Measurements from ENCODE around the gene ARF6.
"Not testable (repeated sequence)": the region's sequence is repeated elsewhere in the genome, so short reads cannot be mapped to it uniquely, and the experiment has no call there.

ARF6 gene

DNA sequence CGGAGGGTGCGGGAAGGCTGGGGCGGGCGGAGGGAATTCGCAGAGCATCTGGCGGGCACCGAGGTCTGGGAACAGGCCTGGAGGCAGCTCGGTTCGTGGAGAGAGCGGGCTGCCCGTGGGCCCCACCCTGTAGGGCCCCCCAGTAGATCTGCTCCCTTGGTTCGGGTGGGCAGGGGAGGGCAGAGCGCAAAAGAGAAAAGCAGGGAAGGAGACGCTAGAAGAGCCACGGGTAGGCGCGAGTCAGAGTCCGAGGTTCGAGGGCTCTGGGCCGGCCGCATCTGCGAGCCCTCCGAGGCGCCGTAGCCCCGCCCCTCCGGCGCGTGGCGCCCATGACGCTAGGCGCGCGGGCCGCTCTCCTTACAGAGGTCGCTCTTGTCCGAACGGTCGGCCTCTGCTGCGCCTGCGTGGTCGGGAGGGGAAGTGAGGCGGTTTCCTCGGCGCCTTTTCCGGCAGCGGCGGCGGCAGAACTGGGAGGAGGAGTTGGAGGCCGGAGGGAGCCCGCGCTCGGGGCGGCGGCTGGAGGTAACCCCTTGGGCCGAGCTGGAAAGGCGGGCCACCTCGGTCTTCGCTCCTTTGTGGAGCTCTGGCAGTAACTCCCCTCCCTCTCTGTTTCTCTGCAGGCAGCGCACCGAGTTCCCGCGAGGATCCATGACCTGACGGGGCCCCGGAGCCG is at the start of gene ARF6:
Gene ARF6, plus strand, starts transcription at position 447 of the 673 bp plus-strand sequence. CDS start 655 bp downstream, outside the sequence.
- DNase-seq (ENCODE audit: low read depth in 2 of 2): peak; percentile 93

DNA sequence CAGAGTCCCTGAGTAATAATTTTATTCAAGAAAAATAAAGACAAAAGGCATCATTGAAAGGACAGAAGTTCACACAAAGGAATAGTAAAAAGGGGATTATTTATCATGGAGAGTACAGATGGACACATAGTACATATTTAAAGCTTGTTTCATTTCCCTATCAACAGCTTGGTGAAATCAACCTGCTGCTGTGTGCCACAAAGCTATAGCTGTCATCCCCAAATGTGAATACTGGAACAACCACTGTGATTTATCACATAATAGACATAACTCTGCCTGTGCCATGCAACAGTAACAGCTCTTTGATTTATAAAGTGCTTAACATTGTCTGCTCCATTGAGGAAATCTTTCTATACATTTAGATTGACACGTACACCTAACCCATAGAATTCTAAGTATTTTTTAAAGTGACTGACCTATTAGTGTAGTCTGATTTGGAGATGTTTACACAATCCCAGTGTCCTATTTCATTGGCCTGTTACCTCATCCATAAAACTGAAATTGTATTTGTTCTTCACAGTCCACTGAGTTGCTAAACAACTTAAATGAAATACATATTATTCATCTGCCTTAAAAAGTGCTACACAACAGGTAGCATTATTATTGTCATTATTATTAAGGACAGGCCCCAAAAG is 43.6 kb upstream of the ARF6 start:
- DNase-seq (ENCODE audit: low read depth in 2 of 2): no peak

DNA sequence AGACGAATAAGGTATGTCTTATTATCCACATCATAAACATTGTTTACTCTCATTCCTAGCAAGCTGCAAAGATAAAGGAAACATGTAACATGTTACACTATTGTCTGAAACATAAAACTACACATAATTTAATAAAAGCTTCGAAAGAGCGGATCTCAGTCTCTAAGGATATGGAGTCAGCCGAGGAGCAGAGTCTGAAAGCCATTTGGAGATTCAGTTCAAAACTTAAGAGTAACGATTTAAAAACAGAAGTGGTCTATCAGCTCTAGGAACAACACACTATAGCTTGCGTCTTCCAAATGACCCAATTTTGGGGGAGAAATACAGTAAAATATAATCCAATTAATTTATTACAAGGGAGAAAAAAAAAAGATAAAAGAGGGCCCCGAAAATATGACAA is 41.1 kb upstream of the ARF6 start:
- DNase-seq (ENCODE audit: low read depth in 2 of 2): no peak

DNA sequence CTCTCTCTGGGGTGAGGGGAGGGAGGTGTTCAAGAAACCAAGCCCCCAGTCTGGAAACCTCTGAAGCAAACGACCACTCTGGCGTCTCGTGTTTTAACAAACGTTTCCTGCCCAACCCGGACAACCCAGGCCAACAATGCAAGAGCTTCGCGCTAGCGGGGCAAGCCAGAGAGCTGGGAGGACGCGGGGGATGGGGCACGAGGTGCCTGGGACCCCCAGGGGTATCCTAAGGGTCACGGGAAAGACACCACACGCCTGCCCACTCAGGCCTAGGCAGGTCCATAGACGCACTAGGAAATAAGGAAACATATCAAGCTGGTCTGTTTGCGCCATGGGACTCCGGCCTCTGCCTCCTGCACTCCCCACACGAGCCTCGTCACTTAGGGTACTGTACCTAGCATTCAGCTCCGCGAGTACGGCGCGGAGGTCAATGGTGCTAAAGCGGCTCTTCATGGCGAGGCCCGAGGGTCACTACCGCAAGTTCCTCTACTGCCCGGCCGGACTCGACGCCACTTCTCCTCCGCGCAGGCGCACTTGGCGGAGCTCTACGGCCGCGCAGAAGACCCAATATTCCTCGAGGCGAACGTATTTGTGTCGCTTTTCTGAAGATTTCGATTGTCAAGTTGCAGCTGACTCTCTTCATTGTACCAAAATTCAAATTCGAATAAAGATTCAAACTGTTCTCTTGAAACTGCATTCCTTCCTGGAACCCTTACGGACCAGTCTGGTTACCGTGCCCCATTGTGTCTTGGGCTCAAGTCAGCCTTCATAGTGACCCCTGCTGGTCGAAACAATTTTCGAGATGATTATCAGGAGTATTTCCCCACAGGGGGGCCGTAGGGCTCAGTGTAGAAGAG is 40.4 kb upstream of the ARF6 start, which contains the start of gene NEMF:
Gene NEMF, minus strand, starts transcription at position 488 of the 857 bp plus-strand sequence. Its CDS starts 35 bp downstream, at position 453.
- peak; percentile 56 to 64 for DNase-seq (ENCODE audit: low read depth in 2 of 2)

DNA sequence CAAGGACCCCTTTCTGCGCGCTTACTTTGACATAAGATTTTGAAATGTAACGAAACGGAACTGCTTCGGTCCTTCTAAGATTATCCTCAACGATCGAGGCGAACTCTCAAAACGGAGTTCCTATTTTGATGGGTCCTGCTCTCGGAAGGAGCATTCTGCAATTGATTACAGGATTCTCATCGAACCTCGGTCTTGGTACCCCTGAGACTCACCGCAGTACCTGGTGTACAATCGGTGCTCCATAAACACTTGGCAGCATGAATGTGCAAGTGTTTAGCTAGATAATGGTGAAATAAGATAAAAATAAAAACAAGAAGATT is 39.8 kb upstream of the ARF6 start:
- DNase-seq (ENCODE audit: low read depth in 2 of 2): no peak

DNA sequence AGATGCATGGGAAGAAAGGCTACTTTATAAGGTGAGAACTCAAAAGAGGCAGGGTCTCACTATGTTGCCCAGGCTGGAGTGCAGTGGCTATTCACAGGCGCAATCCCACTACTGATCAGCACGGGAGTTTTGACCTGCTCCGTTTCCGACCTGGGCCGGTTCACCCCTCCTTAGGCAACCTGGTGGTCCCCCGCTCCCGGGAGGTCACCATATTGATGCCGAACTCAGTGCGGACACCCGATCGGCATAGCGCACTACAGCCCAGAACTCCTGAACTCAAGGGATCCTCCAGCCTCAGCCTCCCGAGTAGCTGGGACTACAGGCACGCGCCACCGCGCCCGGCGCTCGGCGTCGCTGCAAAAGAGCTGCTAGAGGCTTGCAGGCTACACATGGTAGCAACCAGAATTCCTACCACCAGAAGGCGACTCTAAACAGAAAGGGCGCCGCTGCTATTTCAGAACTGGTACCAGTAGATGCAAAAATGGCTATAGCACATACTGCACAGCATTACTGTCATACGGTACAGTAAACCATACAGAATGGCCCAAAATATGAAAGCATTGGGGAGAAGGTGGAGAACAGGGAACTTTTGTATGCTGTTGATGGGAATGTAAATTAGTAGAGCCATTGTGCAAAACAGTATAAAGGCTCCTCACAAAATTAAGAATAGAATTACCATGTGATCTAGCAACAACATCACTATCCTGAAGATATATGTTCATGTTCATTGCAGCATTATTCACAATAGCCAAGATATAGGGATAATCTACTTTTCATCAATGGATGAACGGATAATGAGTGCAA is 39.1 kb upstream of the ARF6 start:
- DNase-seq (ENCODE audit: low read depth in 2 of 2): peak; percentile 39

DNA sequence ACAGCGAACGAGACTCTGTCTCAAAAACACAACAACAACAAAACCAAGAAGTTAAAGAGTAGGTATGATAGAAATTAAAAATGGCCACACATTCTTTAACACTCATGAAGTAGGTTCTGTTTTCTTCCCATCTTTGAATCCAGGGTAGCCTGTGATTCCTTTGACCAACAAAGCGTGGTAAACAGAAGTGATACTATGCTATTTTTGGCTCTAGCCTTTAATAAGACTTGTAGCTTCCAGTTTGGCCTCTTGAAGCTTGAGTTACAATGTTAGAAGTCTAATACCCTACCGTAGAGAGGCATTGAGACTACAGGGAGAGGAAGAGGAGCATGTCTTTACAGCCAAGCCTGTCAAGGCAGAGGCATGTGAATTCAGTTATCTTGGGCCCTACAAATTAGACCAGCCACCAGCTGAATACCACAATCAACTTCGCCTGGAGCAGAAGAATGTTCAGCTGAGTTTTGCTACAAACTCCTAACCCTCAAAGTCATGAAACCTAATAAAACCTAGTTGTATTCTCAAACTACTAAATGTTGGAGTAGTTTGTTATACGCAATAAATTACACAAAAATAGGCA is 35.4 kb upstream of the ARF6 start:
- no peak for DNase-seq (ENCODE audit: low read depth in 2 of 2)

DNA sequence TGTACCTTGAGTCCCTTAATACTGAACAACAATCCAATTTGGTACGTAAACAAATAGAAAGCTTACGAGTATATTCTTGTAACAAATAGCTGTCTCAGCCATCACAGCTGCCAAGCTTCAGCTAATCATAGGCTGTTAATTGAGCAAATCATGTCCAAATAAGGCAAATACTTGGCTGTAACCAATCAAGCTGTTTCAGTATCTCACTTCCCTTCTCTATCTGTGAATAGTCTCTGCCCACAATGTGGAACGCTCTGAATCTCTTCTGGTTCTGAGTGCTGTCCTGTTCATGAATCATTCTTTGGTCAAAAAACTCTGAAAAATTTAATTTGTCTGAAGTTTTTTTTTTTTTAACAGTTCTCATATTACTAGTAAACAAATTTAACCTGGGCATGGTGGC is 34.5 kb upstream of the ARF6 start:
- no peak for DNase-seq (ENCODE audit: low read depth in 2 of 2)

DNA sequence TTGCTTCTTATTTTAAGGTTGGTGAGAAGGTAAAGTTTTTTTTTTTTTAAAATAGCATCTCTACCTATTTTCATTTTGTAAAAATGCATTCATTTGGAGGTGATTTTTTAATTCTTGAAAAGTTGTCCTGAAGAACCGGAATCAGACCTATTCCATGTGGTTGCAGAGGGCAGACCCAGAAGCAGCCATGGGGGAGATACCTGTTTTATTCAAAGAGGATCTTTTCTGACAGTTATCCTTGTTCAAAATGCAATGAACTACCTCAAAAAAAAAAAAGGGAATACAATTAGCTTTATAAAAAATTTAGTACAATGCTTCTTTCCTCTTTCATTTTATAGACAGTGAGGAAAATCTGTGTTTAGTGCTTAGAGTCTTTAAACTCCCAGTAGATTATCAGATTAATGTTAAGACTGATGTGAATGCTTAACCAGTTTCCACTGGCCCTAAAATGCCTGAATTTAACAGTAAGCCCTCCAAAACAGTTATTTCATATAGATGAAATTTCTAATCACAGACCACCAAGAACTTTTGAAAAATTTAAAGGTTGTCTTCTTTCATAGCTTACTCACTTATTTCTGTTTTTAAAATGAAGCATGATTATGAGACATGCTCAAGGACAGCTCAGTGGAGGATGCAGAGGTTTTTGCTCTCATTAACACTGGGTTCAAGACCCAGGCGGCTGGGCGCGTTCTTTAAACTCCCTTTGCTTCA is 31.7 kb upstream of the ARF6 start:
- DNase-seq (ENCODE audit: low read depth in 2 of 2): no peak

DNA sequence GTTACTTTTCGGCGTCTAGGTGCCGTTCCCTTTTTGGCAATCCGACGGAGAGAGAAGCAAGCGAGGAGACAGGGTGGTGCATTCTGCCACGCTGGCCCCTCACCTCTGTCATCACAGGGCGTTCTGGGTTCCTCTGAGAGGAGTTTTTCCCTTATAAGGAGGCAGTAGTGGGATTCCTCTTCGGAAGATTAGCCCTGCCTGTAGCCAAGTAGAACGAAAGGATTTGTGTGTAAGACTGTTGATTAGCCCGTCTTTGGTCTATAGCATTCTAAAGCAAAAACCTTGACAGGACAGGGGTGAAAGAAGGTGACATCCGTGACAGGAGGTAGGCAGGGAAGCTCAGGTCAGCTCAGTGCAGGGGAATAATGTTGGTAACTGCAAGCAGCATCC is 31.2 kb upstream of the ARF6 start:
- peak in 1 of 2 donors; percentile 31 for DNase-seq (ENCODE audit: low read depth in 2 of 2)

DNA sequence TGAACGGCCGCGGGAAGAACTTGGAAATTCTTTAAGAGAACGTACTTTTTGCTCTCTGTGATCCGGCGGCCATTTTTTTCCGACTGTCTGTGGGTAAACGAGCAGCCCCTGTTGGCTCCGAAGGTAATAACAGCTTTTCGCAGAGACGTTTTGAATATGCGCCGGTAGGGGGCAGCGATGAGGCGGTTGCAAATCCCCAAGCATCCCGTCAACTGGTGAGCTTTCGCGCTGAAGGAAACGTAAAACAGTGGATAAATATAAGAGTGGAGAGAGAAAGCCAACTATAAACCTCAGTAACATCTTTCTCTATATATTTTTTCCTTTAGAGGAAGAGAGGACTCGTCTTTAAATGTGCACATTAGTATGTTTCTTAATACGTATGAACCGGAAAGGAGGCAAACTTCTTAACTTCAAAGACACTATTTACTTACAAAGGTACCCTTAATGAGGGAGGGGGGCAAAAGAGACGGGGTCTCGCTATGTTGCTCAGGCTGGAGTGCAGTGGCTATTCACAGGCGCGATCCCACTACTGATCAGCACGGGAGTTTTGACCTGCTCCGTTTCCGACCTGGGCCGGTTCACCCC is 30.7 kb upstream of the ARF6 start:
- DNase-seq (ENCODE audit: low read depth in 2 of 2): peak; percentile 67 to 71

DNA sequence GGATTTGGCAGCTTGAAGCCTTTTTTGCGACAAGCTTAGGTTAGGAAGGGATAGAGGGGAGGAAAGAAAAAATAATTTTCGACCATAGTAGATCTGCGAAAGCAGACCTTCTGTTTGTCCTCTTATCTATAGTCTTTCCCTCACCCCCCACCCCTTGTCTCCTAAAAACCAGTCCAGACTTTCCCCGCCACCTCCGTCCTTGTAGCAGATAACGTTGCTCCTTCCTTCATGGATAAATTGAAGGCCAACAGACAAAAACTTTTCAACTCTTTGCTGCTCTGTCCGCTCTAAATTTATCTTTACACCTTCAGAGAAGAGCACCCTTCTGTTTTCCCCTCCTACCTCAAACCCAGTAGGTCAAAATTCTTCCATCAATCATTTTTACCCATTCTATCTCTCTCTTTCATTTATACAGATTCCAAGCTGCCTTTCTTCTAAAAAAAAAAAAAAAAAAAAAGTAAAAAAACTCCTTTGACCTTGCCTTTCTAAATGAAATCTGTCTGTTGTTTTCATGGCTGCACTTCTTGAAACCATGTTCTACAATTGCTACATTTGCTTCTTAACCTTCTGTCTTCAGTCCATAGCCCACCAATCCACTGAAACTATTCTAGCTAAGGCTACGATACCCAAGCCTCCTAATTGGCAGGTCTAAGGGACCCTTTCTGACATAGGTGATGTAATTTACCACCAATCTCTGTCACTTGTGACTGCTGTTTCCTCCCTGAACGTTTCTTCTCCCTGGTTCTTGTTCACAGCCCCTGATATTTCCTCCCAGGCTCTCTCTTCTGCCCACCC is 29.2 kb upstream of the ARF6 start:
- no peak for DNase-seq (ENCODE audit: low read depth in 2 of 2)

DNA sequence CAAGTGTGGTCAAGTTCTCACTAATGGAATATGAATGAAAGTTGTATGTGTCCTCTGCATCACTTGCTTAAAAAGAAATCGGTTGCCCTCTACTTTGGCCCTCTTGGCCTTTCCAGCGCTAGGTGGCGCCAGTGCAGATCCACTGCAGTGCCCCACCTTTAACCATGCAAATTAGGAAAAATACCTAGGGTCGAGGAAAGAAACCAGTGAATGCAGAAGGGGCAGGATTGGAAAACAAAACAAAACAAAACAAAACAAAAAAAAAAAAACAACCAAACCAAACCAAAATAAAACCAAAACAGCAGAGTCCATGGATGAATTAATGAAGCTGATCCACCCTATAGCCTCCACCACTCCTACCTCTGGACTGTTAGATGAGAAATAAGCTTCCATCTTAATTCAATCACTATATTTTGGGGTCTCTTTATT is 27.4 kb upstream of the ARF6 start:
- peak; percentile 44 to 58 for DNase-seq (ENCODE audit: low read depth in 2 of 2)

DNA sequence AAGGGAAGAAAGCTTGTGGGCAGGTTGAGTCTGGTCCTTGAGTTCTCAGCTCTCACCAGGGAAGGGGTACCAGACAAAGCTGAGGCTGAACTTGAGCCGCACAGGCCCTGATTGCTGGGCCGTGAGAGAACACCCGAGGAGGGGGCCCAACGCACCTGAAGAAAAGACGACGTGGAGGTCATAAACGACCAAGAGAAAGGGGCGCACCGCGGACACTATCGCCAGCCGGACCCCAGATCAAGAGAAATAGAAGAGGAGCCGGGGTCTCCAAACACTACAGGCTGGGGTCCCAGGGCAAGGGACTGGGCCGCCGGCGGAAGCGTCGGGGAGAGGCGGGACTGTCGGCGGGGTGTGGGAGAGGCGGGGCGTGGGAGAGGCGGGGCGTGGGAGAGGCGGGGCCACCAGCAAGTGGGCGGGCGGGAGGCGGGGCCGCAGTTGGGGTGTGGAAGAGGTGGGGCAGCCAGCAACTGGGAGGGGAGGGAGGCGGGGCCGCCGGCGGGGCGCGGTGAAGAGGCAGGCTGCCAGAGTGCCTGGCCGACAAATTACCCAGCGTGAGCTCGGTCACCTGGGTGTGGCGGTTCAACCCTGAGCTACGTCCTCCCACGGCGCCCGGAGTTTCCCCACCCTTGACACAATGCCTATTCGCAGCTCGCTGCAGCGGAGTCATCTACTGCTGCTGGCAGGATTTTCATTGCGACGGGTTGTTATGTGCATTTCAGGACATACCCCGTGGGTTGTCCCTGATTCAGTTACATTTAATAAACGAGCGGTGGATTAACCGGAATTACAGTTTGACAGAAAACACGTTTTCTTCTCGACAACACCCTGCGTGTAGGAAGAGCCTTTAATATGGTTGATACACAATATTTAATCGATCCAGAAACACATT is 24.8 kb upstream of the ARF6 start:
- peak; percentile 94 to 97 for DNase-seq (ENCODE audit: low read depth in 2 of 2)

DNA sequence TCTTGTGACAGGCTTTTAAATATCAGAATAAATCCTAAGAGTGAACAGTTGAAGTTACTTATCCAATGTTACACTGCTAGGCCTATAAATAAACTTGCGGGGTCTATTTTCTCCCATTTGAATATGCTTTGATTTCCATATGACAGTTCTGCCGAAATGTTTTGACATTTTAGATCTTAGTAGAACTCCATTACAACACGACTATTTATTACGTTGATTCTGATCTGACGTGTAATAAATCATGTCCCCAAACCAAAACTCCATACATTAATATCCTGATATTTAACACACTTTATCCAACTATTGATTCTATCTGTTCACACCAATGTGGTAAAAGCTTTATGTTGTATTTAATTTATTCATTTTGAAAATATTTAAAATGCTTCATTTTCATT is 24.2 kb upstream of the ARF6 start:
- DNase-seq (ENCODE audit: low read depth in 2 of 2): no peak

DNA sequence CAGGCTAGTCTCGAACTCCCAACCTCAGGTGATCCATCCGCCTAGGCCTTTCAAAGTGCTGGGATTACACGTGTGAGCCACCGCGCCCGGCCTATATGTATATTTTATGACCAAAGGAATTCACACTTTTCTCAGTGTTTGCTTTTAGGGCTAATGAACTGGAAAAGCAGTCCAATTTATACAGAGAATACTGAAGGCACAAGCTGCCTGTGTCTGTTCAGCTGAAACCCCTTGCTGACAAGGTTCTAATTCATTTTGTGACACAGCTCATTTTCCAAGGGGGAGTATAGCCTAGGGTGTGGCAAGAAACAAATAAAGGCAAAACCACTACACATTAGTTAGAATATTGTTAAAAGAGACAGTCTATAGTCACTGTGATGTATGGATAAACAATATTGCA is 22.0 kb upstream of the ARF6 start:
- no peak for DNase-seq (ENCODE audit: low read depth in 2 of 2)

DNA sequence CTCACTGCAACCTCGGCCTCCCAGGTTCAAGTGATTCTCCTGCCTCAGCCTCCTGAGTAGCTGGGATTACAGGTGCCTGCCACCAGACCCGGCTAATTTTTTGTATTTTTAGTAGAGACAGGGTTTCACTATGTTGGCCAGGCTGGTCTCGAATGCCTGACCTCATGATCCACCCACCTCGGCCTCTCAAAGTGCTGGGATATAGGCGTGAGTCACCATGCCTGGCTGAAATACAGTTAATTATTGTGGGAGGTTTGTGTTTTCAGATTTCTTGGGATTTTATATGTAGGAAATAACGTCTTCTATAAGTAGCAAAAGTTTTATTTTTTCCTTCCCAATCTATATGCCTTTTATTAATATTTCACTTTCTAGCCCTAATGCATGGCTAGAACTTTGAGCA is 19.3 kb upstream of the ARF6 start:
- DNase-seq (ENCODE audit: low read depth in 2 of 2): not testable (repeated sequence)

DNA sequence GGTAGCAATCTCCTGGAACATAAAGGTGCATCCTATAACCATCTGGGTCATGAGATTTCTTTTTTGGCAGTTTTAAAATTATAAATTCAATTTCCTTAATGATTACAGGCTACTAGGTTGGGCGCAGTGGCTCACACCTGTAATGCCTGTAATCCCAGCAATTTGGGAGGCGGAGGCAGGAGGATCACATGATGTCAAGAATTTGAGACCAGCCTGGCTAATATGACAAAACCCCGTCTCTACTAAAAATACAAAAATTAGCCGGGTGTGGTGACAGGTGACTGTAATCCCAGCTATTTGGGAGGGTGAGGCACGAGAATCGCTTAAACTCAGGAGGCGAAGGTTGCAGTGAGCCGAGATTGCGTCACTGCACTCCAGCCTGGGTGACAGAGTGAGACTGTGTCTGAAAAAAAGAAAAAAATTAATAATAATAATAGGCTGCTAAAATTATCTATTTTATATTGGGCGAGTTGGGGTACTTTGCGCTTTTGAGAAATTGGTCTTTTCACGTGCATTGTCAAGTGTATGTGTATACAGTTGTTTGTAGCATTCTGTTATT is 17.2 kb upstream of the ARF6 start:
- no peak for DNase-seq (ENCODE audit: low read depth in 2 of 2)
